Hematopoietic multipotent progenitor cell (in vitro differentiated cells): ENCODE results near the gene CDK4. TPM values are rescaled to one million over a fixed set of nuclear protein-coding genes. Genes with fewer than 3 reads are reported as not detected.
"Not testable (repeated sequence)": the region's sequence is repeated elsewhere in the genome, so short reads cannot be mapped to it uniquely, and the experiment has no call there.

Experiments
- DNase-seq, 3 donors: peaks; one replicate each; pipeline ENCODE4 v3.0.0-alpha.2; 2011 to 2015; ENCODE audit warnings: low read depth in 2 of 3, low spot score in 2 of 3
- total RNA-seq: library from RNA; depleted of rRNA; stranded (reverse); fragments of >200 nt; gene quantifications from one replicate; pipeline ENCODE4 v1.2.3, GENCODE V29; 2012

CDK4 gene
- total RNA-seq, 1 donor = 194 TPM

GRCh38 chr12:57716305-57716704, 35.8 kb downstream of the CDK4 start:
- DNase-seq = no peak

- DNase-seq = no peak
Observed at GRCh38 chr12:57715786-57716185, 36.3 kb downstream of the CDK4 start.

GRCh38 chr12:57715036-57715748, 36.9 kb downstream of the CDK4 start:
- DNase-seq = not testable (repeated sequence)

GRCh38 chr12:57713209-57713608, 38.9 kb downstream of the CDK4 start:
- no peak for DNase-seq

- no peak for DNase-seq
Observed at GRCh38 chr12:57712701-57713100, 39.4 kb downstream of the CDK4 start.

- DNase-seq = no peak
Observed at GRCh38 chr12:57708296-57708695, 43.8 kb downstream of the CDK4 start.

GRCh38 chr12:57707250-57707649, 44.9 kb downstream of the CDK4 start:
- DNase-seq = no peak

GRCh38 chr12:57700317-57700716, 51.8 kb downstream of the CDK4 start:
- DNase-seq = no peak

- DNase-seq = no peak
Observed at GRCh38 chr12:57698414-57698813, 53.7 kb downstream of the CDK4 start.

Other genes starting within 250 kb of the CDK4 start
- gene DDIT3, start 231.8 kb downstream of the CDK4 start, total RNA-seq = 29.4 TPM
- 24.5 TPM for gene MBD6, start 229.5 kb downstream of the CDK4 start, total RNA-seq
- 117 TPM for gene DCTN2, start 205.1 kb downstream of the CDK4 start, total RNA-seq
- 1.3 TPM for gene KIF5A, start 202.3 kb downstream of the CDK4 start, total RNA-seq
- gene PIP4K2C, start 161.1 kb downstream of the CDK4 start, total RNA-seq = 10.0 TPM
- 32.9 TPM for gene DTX3, start 147.5 kb downstream of the CDK4 start, total RNA-seq
- gene ARHGEF25, start 140.9 kb downstream of the CDK4 start, total RNA-seq = 1.3 TPM
- gene B4GALNT1, start 119.1 kb downstream of the CDK4 start, total RNA-seq = 0.81 TPM
- 268 TPM for gene OS9, start 58.2 kb downstream of the CDK4 start, total RNA-seq
- 82.9 TPM for gene AGAP2, start 13.6 kb downstream of the CDK4 start, total RNA-seq
- 41.7 TPM for gene TSPAN31, start 7.3 kb downstream of the CDK4 start, total RNA-seq
- gene MARCHF9, start 2.8 kb upstream of the CDK4 start, total RNA-seq = 12.4 TPM
- 3.2 TPM for gene CYP27B1, start 14.8 kb upstream of the CDK4 start, total RNA-seq
- 8.6 TPM for gene METTL1, start 19.8 kb upstream of the CDK4 start, total RNA-seq
- 8.9 TPM for gene EEF1AKMT3, start 20.3 kb upstream of the CDK4 start, total RNA-seq
- gene TSFM, start 30.5 kb upstream of the CDK4 start, total RNA-seq = 15.6 TPM
- gene AVIL, start 66.4 kb upstream of the CDK4 start, total RNA-seq = 1.1 TPM
- gene CTDSP2, start 94.4 kb upstream of the CDK4 start, total RNA-seq = 159 TPM
- 27.7 TPM for gene ATP23, start 189.3 kb upstream of the CDK4 start, total RNA-seq